DND-41 (cell line): Measurements from ENCODE around the gene ALCAM.

Experiments
- EZH2 ChIP-seq: IDR thresholded peaks from 3 replicates; pipeline ENCODE4 v1.6.1; 2012; ENCODE audit warnings: borderline replicate concordance, low read depth, mild to moderate bottlenecking, moderate library complexity, low read length, inconsistent platforms; ENCODE audit not compliant: severe bottlenecking
- TF ChIP-seq, protein P1 (sequence below): IDR thresholded peaks from 2 replicates; pipeline ENCODE4 v1.5.1; 2012; ENCODE audit warnings: borderline replicate concordance, low read length, moderate library complexity, mild to moderate bottlenecking; ENCODE audit not compliant: poor library complexity, severe bottlenecking; ENCODE audit errors: extremely low read depth

- TF ChIP-seq, protein P1, sequence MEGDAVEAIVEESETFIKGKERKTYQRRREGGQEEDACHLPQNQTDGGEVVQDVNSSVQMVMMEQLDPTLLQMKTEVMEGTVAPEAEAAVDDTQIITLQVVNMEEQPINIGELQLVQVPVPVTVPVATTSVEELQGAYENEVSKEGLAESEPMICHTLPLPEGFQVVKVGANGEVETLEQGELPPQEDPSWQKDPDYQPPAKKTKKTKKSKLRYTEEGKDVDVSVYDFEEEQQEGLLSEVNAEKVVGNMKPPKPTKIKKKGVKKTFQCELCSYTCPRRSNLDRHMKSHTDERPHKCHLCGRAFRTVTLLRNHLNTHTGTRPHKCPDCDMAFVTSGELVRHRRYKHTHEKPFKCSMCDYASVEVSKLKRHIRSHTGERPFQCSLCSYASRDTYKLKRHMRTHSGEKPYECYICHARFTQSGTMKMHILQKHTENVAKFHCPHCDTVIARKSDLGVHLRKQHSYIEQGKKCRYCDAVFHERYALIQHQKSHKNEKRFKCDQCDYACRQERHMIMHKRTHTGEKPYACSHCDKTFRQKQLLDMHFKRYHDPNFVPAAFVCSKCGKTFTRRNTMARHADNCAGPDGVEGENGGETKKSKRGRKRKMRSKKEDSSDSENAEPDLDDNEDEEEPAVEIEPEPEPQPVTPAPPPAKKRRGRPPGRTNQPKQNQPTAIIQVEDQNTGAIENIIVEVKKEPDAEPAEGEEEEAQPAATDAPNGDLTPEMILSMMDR, result no peak
- no peak for TF ChIP-seq EZH2
Observed at GRCh38 chr3:105610473-105610872, 243.8 kb downstream of the ALCAM start.
